GM13977 (cell line): ENCODE data around the gene FGGY.

Experiments
- DNase-seq: peaks from one replicate; pipeline ENCODE4 v3.0.0; 2012; ENCODE audit warnings: low spot score
- in situ Hi-C: fragments of 300-500 bp; cut with MboI; formaldehyde crosslinking; loops from one replicate; pipeline ENCODE4 v1.12.0; 2022; ENCODE audit warnings: low sequenced_read_pairs, low pct_unique_long_range_greater_than_20kb, mixed read lengths, inconsistent platforms; ENCODE audit not compliant: unreplicated experiment
- TF ChIP-seq, protein P1 (sequence below): IDR thresholded peaks from 2 replicates; pipeline ENCODE4 v1.5.1; 2012; ENCODE audit warnings: mild to moderate bottlenecking, control low read depth; ENCODE audit not compliant: insufficient read depth; ENCODE audit errors: extremely low read depth, missing control alignments

FGGY gene

DNA sequence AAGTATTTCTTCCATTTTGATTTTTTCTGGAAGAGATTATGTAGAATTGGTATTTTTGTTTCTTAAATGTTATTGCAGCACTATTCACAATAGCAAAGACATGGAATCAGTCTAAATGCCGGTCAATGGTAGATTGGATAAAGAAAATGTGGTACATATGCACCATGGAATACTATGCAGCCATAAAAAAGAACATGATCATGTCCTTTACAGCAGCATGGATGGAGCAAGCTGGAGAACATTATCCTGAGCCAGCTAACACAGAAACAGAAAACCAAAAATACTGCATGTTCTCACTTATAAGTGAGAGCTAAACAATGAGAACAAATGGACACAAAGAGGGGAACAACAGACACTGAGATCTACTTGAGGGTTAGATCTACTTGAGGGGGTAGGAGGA is 5.4 kb downstream of the FGGY start:
- in situ Hi-C loops = no loop called here
- TF ChIP-seq, protein P1, sequence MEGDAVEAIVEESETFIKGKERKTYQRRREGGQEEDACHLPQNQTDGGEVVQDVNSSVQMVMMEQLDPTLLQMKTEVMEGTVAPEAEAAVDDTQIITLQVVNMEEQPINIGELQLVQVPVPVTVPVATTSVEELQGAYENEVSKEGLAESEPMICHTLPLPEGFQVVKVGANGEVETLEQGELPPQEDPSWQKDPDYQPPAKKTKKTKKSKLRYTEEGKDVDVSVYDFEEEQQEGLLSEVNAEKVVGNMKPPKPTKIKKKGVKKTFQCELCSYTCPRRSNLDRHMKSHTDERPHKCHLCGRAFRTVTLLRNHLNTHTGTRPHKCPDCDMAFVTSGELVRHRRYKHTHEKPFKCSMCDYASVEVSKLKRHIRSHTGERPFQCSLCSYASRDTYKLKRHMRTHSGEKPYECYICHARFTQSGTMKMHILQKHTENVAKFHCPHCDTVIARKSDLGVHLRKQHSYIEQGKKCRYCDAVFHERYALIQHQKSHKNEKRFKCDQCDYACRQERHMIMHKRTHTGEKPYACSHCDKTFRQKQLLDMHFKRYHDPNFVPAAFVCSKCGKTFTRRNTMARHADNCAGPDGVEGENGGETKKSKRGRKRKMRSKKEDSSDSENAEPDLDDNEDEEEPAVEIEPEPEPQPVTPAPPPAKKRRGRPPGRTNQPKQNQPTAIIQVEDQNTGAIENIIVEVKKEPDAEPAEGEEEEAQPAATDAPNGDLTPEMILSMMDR = no peak
- DNase-seq = no peak

DNA sequence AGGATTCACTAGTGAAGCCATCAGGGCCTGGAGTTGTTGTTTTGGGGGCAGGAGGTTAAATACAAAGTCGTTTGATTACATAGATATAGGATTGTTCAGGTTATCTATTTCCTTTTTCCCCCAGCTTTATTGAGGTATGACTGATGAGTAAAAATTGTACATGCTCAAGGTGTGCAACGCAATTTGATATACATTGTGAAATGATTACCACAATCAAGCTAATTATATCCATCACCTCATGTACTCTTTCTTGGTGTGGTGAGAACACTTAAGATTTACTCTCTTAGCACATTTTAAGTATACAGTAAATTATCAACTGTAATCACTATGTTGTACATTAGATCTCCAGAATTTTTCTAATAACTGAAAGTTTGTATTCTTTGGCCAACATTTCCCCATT is 6.0 kb downstream of the FGGY start:
- in situ Hi-C loops = no loop called here
- no peak for DNase-seq
- TF ChIP-seq, protein P1 = no peak

DNA sequence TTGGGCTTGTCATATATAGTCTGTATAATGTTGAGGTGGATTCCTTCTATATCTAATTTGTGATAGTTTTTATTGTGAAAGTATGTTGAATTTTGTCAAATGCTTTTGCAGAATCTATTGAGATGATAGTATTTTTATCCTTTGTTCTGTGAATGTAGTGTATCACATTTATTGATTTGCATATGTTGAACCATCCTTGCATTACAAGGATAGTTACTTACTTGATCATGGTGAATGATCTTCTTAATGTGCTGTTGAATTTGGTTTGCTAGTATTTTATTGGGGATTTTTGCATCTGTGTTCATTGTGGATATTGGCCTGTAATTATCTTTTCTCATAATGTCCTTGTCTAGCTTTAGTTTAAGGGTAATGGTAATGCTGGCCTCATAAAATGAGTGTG is 8.3 kb downstream of the FGGY start:
- TF ChIP-seq, protein P1 = no peak
- no peak for DNase-seq
- in situ Hi-C loops = no loop called here

DNA sequence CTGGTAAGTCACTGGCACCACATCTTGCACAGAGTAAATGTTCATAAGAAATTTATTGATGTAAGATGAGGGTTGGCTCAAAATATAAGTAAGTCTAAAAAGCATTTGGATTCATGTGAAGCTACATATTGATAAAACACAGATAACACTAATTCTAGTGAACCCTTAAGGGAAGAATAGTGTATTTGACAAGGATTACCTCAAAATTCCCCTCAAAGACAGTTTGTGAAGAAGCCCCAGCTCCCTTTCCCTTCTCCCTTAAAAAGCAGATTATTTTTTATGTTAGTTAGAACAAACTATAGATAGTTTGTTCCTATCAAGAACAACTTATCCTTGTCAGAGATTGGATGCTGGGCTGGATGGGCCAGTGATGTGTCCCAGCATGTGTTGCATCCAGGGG is 10.7 kb downstream of the FGGY start:
- TF ChIP-seq, protein P1 = no peak
- DNase-seq = no peak
- in situ Hi-C loops = no loop called here

DNA sequence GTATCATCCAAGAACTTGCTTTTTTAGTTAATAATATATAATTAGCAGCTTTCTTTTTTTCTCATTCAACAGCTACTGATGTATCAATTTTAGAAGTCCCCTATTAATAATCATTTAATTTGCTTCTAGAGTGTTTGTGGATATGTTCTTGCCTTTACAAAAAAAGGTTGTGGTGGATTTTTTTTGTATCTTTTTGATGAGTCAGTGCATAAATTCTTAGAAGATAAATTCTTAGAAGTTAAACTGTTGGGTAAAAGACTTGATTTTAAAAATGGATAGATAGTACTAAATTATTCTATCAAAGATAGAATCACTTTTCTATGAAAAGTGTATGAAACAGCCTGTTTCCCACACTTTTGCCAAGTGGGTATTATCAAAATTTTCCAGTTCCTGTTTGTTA is 11.9 kb downstream of the FGGY start:
- in situ Hi-C loops = no loop called here
- TF ChIP-seq, protein P1 = no peak
- DNase-seq = no peak

DNA sequence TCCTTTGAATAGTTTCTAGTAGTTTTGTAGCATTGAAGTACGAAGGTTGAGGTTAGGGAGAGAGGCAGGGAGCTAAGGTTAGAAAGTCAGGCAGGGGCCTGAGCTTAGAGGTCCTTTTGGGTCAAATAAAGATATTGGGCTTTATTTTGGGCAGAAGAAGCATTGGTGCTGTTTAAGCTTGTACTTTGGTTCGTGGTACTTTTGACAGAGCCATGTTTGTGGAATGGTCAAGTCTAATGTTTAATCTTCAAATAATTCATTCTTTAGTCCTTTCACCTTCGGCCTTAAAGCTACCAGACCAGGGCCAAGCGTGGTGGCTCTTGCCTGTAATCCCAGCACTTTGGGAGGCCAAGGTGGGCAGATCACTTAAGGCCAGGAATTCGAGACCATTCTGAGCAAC is 12.5 kb downstream of the FGGY start:
- in situ Hi-C loops = no loop called here
- TF ChIP-seq, protein P1 = no peak
- no peak for DNase-seq
